Loucy (cell line): ENCODE results near the gene NAGLU.

Experiments used
- H2AFZ ChIP-seq: fragments of 200-600 bp; sonication (generic); 2 replicates; pipeline ENCODE4 v1.6.0; 2016; ENCODE audit warnings: antibody characterized with exemption, mild to moderate bottlenecking, low read length, moderate library complexity
- H3F3A ChIP-seq: fragments of 200-600 bp; 2 replicates; pipeline ENCODE4 v1.6.0; 2016; ENCODE audit warnings: antibody characterized with exemption, low read depth, mild to moderate bottlenecking
- H3K27me3 ChIP-seq: fragments of 200-600 bp; sonication (generic); 2 replicates; pipeline ENCODE4 v1.6.1; 2014; ENCODE audit warnings: low read length, mild to moderate bottlenecking; ENCODE audit not compliant: insufficient read depth, poor library complexity, severe bottlenecking
- H3K36me3 ChIP-seq: fragments of 200-600 bp; sonication (generic); 2 replicates; pipeline ENCODE4 v1.6.1; 2016; ENCODE audit warnings: low read length; ENCODE audit not compliant: insufficient read depth
- H3K4me1 ChIP-seq: fragments of 200-600 bp; sonication (generic); 2 replicates; pipeline ENCODE4 v1.5.1; 2014; ENCODE audit warnings: low read length, mild to moderate bottlenecking; ENCODE audit not compliant: insufficient read depth, poor library complexity, severe bottlenecking
- H3K4me2 ChIP-seq: fragments of 200-600 bp; sonication (generic); 2 replicates; pipeline ENCODE4 v1.6.0; 2014; ENCODE audit warnings: antibody characterized with exemption, low read length, low read depth, mild to moderate bottlenecking; ENCODE audit not compliant: poor library complexity, severe bottlenecking
- H3K4me3 ChIP-seq: fragments of 200-600 bp; sonication (generic); 2 replicates; pipeline ENCODE4 v1.5.1; 2014; ENCODE audit warnings: low read length, mild to moderate bottlenecking, mixed read lengths; ENCODE audit not compliant: poor library complexity, severe bottlenecking
- H3K79me2 ChIP-seq: fragments of 200-600 bp; sonication (generic); 2 replicates; pipeline ENCODE4 v1.6.1; 2014; ENCODE audit warnings: low read length; ENCODE audit not compliant: insufficient read depth
- H3K9ac ChIP-seq: fragments of 200-600 bp; sonication (generic); 2 replicates; pipeline ENCODE4 v1.6.0; 2014; ENCODE audit warnings: mild to moderate bottlenecking, low read depth, low read length, moderate library complexity; ENCODE audit not compliant: poor library complexity, severe bottlenecking
- H3K9me2 ChIP-seq: fragments of 200-600 bp; sonication (generic); replicated peaks from 2 replicates; pipeline ENCODE4 v1.6.1; 2016; ENCODE audit warnings: low read depth, low read length, mixed read lengths
- H3K9me3 ChIP-seq: fragments of 200-600 bp; sonication (generic); 2 replicates; pipeline ENCODE4 v1.6.1; 2014; ENCODE audit warnings: mild to moderate bottlenecking, antibody characterized with exemption, low read length, low read depth; ENCODE audit not compliant: insufficient read depth
- H4K20me1 ChIP-seq: fragments of 200-600 bp; sonication (generic); 2 replicates; pipeline ENCODE4 v1.6.0; 2014; ENCODE audit warnings: antibody characterized with exemption, low read length, mild to moderate bottlenecking; ENCODE audit not compliant: insufficient read depth, poor library complexity, severe bottlenecking
- EZH2phosphoT487 ChIP-seq: fragments of 200-600 bp; IDR thresholded peaks from 2 replicates; pipeline ENCODE4 v1.6.1; 2018; ENCODE audit warnings: antibody characterized with exemption, mild to moderate bottlenecking, moderate library complexity, borderline replicate concordance
- TF ChIP-seq, protein P1 (sequence below): fragments of 200-600 bp; sonication (generic); conservative IDR thresholded peaks from 2 replicates; pipeline ENCODE4 v1.5.1; 2014; ENCODE audit warnings: mild to moderate bottlenecking, antibody characterized with exemption, low read length

NAGLU gene

DNA sequence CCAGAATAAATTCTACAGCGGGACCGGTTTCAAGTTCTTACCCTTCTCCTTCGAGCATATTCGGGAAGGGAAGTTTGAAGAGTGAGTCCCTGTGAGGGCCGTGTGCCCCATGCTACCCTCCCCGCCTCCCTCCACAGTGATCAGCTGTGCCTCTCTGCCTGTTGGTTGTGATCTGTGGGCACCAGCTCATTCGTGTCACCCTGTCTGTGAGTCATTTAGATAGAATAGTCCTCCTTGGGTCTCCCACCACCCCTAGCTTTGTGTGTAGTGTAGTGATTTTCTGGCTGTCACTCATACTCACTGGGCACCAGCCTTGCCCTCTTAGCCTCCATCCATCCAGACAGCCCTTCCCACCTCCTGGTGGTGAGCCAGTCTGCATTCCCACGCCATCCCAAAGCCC lies 15.0 kb upstream of the NAGLU start:
- H3K4me2 ChIP-seq: no peak overlapping the region
- no peaks in the 10 kb centered on the region for H3K27me3 ChIP-seq
- no peak overlapping the region for H2AFZ ChIP-seq
- H3F3A ChIP-seq: no peaks in the 10 kb centered on the region
- no peak overlapping the region for H3K9ac ChIP-seq
- H3K4me1 ChIP-seq: peaks cover 35% of the 10 kb centered on the region
- TF ChIP-seq, protein P1, sequence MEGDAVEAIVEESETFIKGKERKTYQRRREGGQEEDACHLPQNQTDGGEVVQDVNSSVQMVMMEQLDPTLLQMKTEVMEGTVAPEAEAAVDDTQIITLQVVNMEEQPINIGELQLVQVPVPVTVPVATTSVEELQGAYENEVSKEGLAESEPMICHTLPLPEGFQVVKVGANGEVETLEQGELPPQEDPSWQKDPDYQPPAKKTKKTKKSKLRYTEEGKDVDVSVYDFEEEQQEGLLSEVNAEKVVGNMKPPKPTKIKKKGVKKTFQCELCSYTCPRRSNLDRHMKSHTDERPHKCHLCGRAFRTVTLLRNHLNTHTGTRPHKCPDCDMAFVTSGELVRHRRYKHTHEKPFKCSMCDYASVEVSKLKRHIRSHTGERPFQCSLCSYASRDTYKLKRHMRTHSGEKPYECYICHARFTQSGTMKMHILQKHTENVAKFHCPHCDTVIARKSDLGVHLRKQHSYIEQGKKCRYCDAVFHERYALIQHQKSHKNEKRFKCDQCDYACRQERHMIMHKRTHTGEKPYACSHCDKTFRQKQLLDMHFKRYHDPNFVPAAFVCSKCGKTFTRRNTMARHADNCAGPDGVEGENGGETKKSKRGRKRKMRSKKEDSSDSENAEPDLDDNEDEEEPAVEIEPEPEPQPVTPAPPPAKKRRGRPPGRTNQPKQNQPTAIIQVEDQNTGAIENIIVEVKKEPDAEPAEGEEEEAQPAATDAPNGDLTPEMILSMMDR: no peak
- TF ChIP-seq EZH2phosphoT487: no peak
- H3K9me2 ChIP-seq: no peaks in the 10 kb centered on the region
- H4K20me1 ChIP-seq: no peaks in the 10 kb centered on the region
- H3K9me3 ChIP-seq: no peaks in the 10 kb centered on the region
- H3K79me2 ChIP-seq: no peaks in the 10 kb centered on the region
- no peaks in the 10 kb centered on the region for H3K36me3 ChIP-seq
- H3K4me3 ChIP-seq: no peak overlapping the region

DNA sequence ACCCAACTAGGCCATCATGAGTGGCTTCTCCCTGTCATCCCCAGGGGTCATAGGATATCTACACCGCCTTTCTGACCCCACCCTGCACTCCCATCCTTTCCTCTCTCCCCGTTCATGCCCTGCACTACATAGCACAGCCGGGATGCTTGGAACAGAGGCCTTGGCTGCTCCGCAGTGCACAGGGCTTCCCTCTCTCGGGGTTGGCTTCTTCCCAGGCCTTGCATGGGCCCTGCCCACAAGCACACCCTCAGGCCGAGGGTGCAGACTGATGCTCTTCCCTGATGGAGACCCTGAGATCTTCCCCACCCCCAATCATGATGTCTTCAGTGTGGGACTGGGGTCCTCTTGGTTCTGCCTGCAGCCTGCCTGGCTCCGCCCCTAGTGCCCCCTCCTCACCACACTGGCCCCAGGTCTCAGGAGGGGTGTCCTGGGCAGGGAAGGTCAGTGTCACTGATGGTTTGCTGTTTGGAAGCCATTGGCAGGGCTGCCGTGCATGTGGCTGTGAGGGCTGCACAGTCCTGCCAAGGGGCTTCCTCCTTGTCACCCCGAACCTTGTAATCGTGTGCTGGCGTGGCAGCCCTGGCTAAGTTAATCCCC lies 14.3 kb upstream of the NAGLU start:
- TF ChIP-seq, protein P1: no peak
- no peak for TF ChIP-seq EZH2phosphoT487
- no peaks in the 10 kb centered on the region for H3F3A ChIP-seq
- no peak overlapping the region for H3K9ac ChIP-seq
- H3K4me2 ChIP-seq: no peak overlapping the region
- no peak overlapping the region for H2AFZ ChIP-seq
- no peaks in the 10 kb centered on the region for H3K9me2 ChIP-seq
- no peaks in the 10 kb centered on the region for H3K79me2 ChIP-seq
- H3K9me3 ChIP-seq: no peaks in the 10 kb centered on the region
- no peak overlapping the region for H3K4me3 ChIP-seq
- no peaks in the 10 kb centered on the region for H3K36me3 ChIP-seq
- peaks cover 28% of the 10 kb centered on the region for H3K4me1 ChIP-seq
- no peaks in the 10 kb centered on the region for H3K27me3 ChIP-seq
- no peaks in the 10 kb centered on the region for H4K20me1 ChIP-seq

DNA sequence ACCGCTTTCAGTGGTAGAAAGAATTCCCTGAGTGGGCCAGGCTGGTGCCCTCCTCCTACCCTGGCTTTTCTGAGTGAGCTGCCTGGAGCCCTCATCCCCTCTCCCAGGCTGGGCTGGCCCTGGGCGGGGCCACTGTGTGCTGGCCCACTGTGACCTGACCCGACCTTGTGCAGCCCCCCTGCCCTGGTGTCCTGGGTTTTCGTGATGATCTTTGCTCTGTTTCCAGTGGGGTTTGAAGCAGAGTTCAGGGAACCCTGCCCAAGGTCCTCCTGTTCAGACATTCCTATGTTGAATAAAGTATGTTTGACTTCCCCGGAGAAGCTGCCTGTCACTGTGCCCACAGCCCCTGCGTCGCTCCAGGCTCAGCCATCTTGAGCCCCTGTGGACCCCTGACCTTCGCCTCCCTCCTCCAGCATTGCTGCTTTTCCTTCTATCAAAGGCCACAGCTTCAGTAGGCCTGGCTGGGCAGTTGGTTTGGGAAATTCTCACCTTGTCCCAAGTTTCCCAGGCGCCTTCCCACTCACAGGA lies 13.7 kb upstream of the NAGLU start:
- Histone ChIP-seq H3K79me2 (no peaks in the 10 kb centered on the region), H3K27me3 (no peaks in the 10 kb centered on the region), H4K20me1 (no peaks in the 10 kb centered on the region), H3K4me1 (peaks cover 26% of the 10 kb centered on the region), H3K9me2 (no peaks in the 10 kb centered on the region), H3K9ac (no peak overlapping the region), H3K9me3 (no peaks in the 10 kb centered on the region), H2AFZ (no peak overlapping the region), H3K4me3 (no peak overlapping the region), H3F3A (no peaks in the 10 kb centered on the region), H3K4me2 (no peak overlapping the region), H3K36me3 (no peaks in the 10 kb centered on the region)
- TF ChIP-seq EZH2phosphoT487: no peak
- TF ChIP-seq, protein P1: no peak
